GM19463 (cell line): ENCODE data around the gene SDHC.
"Not testable (repeated sequence)": the region's sequence is repeated elsewhere in the genome, so short reads cannot be mapped to it uniquely, and the experiment has no call there.

Source experiments
- ATAC-seq: cut with Tn5 transposase; IDR thresholded peaks from one replicate; pipeline ENCODE4 v1.9.1; 2021; ENCODE audit warnings: mild to moderate bottlenecking, moderate library complexity; ENCODE audit not compliant: unreplicated experiment

SDHC gene

GRCh38 chr1:161309868-161310267 is 4.3 kb upstream of the SDHC start, which contains the start of gene MPZ:
TSS of gene MPZ (minus strand) at chr1:161309968. CDS start at chr1:161309905, 63 bp downstream.
- no peak for ATAC-seq

GRCh38 chr1:161311595-161312181 is 2.5 kb upstream of the SDHC start:
- no peak for ATAC-seq

- no peak for ATAC-seq
These were observed 504 bp upstream of the SDHC start for GRCh38 chr1:161313554-161314200.

GRCh38 chr1:161315841-161316674 is 1.9 kb downstream of the SDHC start:
- not testable (repeated sequence) for ATAC-seq

DNA sequence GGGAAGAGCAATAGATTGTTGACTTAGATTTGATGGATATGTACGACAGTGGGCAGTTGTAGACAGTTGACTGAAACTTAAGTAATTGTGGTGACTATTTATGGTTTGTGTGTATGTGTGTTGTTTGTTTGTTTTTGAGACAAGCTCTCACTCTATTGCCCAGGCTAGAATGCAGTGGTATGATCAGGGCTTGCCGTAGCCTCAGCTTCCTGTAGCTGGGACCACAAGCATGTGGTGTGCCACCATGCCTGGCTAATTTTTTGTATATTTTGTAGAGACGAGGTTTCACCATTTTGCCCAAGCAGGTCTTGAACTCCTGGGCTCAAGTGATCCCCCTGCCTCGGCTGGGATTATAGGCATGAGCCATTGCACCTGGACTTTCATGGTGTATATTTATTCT is 9.8 kb downstream of the SDHC start:
- no peak for ATAC-seq

DNA sequence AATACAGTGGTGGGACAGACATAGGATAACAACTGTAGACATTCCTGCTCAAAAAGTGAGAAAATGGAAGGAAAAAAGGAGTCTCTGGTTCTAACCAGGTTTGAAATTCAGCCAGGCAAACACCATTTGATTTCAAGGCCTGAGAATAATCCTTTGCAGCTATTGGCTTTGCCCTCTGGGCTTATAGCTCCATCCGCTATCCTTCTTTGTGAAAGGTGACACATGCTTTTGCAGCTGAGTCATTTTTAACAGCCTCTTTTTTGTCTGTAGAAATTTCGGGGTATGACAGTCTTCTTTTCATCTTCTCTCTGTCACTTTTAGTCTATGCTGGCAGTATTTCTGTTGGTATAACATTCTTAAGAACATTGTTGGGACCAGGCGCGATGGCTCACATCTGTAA is 16.2 kb downstream of the SDHC start:
- no peak for ATAC-seq

GRCh38 chr1:161333166-161333565 is 19.0 kb downstream of the SDHC start:
- ATAC-seq, result no peak

GRCh38 chr1:161335796-161336195 is 21.6 kb downstream of the SDHC start:
- no peak for ATAC-seq

- no peak for ATAC-seq
These were observed 28.0 kb downstream of the SDHC start for GRCh38 chr1:161342177-161342576.

DNA sequence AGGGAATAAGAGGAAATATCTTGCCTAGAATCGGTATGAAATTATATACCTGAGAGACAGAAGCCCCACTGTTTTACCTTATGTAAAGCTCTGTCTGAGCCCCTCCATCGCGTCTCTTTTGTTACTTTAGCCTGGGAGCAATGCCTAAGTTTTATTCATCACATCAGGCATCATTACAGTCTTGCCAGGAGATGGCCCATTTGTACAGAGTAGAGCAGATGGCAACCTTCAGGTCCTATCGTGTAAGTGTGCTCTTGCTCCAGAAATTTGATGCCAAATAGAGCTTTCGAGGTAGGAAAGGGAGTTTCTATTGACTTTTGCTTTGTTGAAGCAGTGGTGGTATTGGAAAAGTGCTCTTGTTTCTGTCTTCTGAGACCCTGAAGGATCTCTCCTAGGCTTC is 28.6 kb downstream of the SDHC start:
- ATAC-seq, result no peak

DNA sequence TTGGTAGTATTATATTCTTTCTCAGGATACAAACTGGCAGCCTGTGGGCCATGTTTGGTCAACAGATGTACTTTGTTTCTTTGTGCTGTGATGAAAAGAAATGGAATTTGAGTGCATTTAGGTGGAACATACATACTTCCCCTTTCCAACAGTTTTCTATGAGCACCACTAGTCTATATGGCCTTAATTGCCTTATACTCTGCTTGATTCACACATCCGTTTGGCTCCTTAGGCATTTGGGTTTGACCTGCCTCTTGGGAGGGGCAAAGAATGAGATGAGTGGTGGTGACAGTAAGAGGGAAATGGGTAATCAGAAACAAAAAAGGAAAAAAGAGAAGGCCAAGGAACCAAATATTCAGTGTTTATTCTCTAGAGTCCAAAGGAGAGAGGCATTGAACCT is 36.5 kb downstream of the SDHC start:
- no peak for ATAC-seq

DNA sequence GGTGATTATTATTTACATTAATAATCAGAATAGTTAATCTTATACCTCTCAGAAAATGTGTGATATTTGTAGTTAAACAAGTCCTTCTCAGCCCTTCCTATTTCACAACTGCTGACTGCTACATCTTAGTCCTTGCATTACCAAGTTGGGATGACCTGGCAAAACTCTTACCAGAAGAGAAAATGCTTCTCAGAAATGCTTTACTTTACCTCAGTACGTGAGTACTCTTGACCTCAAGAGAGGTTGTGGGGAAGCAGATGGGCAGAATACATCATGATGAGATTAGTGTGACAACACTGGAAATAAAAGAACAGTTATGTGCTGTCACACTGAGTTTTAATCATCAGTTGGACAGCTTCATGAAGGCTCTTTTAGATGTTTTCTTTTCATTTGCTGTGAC is 37.3 kb downstream of the SDHC start:
- ATAC-seq, result no peak

GRCh38 chr1:161357073-161357472 is 42.9 kb downstream of the SDHC start:
- ATAC-seq, result no peak

DNA sequence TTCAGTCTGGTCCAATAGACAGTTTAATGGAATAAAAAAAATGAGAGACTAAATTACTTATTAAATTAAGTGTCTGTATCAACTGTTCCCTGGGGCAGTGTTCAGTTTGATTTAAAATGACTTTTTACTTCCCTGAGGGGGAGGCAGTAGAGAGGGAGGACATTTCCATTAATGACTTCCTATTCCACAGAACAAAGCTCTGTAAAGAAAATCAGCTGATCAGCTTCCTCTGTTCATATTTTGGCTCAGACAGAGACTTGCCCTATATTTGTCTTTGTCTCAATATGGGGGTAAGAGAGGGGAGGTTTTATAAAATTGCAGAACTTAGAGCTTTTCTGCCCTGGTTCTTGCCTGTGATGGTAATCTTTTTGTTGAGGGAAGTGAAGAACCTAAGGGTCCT is 45.1 kb downstream of the SDHC start:
- ATAC-seq, result no peak

- no peak for ATAC-seq
These were observed 50.2 kb downstream of the SDHC start for GRCh38 chr1:161364332-161364731.

GRCh38 chr1:161365207-161365606 is 51.0 kb downstream of the SDHC start:
- no peak for ATAC-seq

GRCh38 chr1:161367684-161368400 is 53.7 kb downstream of the SDHC start, which contains the start of gene CFAP126:
TSS of gene CFAP126 (minus strand) at chr1:161367876. CDS start at chr1:161367868, 8 bp downstream.
- ATAC-seq, result peak; percentile 95

DNA sequence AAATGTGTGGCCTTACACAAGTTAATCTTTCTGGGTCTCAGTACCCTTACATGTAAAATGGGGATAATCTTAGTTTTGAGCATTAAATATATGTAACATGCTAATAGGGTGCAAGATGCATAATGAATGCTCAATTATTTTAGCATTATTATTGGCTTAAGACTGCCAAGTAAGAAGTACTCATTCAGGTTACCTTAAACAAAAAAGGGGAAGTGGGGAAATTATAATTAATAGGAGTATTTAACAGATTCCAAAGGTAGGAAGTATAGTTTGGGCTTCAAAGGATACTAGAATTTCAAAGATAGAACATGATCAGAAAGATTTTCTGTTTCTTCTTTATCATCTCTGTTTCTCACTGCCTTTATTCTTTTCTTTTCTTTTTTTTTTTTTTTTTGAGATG is 59.3 kb downstream of the SDHC start:
- no peak for ATAC-seq

GRCh38 chr1:161374373-161374772 is 60.2 kb downstream of the SDHC start:
- no peak for ATAC-seq

- no peak for ATAC-seq
These were observed 63.8 kb downstream of the SDHC start for GRCh38 chr1:161378014-161378413.

GRCh38 chr1:161379071-161379470 is 64.9 kb downstream of the SDHC start:
- no peak for ATAC-seq
